Stimulated activated CD8-positive, alpha-beta memory T cell treated with anti-CD3 and anti-CD28 coated beads, Interleukin-7, amount 100 ng/mL, for 4 hours (primary cell): ENCODE measurements around the gene C1QA.
"Not testable (repeated sequence)": the region's sequence is repeated elsewhere in the genome, so short reads cannot be mapped to it uniquely, and the experiment has no call there.

ENCODE experiments used
- DNase-seq, 2 donors: peaks; one replicate each; pipeline ENCODE4 v3.0.0-alpha.2; 2020; ENCODE audit warnings: low read depth in 2 of 2

Gene C1QA

DNA sequence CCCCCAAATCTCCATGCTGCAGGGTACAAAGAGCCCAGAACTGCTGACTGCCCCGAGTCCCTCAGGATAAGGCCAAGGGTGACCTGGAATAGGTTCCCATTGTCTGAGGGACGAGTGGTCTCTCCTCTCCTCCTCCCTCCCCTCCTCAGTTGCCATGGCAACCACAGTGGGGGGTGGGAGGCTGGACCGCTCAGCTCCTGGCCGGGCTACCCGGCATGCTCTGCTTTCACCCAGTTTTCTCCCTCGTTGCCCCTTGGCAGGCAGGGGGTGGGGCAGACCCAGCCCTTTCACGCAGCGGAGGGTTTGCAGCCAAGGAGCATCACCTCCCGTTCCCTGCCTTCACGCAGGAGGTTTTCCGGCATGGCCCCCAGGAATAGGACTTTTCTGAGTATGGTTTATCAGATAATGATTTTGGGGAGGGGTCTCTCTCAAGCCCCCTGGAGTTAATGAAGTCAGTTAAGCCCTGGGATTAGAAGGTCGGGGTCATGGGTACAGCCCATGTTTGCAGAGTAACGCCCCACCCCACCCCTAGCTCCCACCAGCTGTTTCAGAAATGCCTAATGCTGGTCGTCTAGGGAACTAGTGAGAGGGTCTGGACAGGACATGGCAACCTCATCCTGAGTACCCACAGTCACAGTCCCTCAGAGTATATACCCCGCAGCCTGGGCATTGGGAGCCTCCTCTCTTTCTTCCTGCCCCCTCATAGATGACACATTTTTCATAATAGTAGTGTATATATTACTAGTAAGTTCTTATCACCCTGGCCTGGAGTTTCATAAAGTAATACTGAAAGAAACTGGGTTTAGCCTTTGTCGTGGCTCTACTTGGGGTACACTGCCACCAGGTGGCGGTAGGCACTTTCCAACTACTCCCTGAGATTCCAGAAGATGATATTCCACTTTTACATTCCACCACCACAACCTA is 37.3 kb downstream of the C1QA start:
- DNase-seq: no peak

DNA sequence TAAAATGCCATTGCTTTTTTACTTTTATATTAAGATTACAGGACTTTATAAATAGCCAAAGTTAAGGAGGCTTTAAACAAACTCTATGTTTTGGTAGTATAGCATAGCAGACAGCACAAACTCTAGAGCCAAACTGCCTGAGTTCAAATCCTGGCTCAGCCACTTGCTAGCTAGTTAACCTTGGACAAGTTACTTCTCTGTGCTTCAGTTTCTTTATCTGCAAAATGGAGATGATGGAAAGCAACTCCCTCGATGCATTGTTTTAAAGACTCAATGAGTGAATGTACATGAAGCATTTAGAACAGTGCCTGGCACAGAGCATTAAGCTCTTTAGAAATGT is 38.0 kb downstream of the C1QA start:
- DNase-seq: no peak

DNA sequence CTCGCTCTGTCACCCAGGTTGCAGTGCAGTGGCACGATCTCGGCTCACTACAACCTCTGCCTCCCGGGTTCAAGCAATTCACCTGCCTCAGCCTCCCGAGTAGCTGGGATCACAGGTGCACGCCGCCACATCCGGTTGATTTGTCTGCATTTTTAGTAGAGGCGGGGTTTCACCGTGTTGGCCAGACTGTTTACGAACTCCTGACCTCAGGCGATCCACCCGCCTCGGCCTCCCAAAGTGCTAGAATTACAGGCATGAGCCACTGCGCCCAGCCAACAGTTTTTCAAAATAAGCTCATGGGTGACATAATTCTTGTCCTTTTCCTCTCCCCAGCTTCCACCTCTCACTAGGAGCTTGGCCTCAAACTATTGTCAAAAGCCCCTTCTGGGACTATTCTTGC is 39.7 kb downstream of the C1QA start:
- not testable (repeated sequence) for DNase-seq

DNA sequence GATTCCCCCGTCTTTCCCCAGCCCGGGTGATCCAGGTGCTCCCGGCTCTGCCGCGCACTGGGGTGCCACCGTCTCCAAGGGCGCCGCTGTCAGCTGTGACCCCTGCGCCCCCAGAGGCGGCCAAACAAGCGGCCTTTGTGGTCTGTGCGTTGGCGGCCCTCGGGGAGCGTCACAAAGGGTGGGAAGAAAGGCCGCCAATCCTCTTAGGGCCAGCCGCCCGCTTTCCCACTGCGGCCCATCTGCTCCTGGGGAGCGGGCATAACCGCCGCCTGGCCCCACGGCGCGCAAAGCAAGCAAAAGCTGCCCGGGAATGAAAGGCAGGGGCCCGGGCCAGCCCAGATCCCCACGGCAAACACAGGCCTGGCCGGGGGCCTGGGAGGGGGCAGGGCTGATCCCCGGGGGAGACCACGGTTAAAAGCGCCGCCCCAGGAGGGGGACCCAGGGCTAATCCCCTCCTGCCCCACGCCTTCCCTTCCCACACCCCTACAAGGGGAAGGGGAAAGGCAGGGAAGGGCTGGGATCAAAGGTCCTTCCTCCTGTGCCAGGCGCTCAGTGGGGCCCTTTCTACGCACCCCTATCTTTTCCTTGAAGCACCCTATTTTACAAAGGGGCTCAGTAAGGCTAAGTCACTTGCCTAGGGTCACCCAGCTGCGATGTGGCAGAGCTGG is 40.6 kb downstream of the C1QA start:
- DNase-seq: no peak

DNA sequence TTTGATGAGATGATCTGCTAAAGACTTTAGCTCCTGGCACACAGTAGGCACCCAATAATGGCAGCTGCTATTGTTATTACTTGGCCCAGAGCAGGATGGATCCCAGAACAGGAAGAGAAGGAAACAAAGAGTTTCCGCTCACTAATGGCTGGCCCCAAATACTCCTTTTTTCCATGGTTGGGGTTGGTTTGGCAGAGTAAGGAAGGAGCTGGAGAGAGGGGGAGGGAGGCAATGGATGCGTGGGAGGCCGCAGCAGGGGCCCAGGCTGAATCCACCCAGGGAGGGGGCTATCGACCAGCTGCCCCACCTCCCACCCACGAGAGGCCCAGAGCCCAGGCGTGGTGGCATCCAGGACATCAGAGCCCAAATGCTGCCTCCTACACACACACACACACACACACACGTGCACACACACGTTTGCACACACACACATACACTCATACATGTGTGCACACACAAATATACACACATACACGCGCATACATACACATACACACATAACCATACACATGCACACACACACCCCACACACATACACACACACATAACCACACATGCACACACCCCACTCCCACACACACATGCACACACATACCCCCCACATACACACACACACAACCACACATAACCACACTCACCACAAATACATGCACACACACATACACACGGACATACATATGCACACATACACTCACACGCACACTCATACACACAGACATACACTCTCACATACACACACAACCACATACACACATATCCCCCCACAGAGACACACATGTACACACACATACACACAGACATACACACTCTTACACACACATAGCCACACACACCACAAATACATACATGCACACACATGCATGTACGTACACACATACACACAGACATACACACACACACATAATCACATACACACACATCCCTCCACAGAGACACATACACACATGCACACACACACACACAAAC is 41.8 kb downstream of the C1QA start:
- DNase-seq: no peak

DNA sequence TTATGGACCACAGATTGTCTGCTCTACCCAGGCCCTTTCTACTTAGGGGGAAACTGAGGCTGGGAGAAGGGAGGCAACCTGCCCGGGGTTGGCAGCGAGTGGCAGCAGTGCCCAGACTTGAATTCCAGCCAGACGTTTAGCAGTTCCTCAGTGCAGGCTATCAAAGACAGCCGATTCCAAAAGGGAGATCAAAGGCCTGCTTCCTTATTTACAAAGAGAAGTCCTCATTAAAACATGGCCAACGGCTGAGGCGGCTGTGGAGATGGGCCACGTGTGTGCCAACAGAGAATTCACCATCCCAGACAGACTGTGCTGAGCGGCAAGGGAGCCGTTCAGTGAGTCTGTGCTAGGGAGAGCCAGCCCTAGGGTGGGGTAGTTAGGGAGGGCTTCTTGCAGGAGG is 44.3 kb downstream of the C1QA start:
- DNase-seq: no peak

DNA sequence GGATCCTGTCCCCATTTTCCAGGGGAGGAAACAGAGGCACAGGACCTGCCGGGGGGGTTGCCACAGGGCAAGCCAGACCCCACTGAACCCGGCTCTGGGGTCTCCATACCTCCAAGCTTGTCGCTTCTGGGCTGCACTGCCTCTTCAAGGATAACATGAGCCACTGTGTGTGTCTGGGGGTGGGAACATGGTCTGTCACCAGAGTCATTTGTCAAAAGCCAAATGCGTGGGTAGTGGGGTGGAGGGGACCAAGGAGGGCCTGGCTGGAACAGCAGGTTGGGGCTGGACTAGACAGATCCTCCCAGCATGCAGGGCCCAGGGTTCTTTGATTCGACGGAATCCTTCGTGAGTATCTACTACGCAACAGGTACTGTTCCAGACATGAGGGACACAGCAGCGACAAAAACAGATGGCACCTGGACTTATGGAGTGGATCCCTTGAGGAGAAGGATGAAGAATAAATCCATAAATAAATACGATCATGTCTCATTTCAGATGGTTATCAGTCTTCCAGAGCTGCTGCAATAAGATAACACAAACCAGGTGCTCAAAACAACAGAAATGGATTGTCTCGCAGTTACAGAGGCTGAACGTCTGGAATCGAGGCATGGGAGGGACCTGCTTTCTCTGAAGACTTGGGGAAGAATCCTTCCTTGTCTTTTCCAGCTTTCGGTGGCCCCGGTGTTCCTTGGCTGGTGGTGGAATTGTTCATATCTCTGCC is 45.3 kb downstream of the C1QA start:
- no peak for DNase-seq

DNA sequence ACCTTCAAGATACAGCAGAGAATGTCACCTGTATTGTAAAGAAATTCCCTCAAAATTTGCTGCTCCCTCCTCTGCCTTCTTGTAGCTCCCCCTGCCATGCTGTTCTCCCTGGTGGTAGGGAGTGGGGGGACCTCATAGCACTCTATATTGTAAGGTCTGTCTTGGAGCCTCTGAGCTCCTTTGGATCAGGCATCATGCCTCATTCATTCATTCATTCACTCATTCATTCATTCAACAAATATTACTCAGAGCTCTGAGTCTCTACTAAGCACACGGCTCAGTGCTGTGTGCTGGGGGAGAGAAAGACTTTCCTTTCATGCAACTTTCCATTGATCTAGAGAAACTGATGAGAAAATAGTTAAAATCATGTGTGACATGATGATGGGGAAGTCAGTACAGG is 47.1 kb downstream of the C1QA start:
- no peak for DNase-seq

DNA sequence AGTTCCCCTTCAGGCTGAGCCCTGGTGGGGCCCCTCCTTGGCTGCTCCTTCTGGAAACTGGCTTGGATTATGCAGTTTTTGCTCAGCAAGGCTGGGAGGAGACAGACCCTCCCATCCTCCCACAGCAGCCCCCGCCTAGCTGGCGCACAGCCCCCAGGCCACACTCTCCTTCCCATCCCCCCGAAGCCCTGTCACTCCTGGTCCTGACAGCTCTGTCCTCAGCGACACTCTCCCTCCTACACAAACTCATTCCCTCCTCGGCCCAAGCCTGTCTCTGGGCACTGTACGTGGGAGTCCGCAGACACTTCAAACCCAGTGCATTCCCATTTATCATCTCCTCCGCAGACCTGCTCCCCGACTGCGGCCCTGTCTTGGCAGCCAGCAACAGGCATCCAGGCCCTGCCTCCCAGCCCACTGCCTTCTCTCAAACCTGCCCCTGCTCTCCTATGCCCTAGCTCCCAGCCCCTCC is 49.2 kb downstream of the C1QA start:
- DNase-seq: no peak

DNA sequence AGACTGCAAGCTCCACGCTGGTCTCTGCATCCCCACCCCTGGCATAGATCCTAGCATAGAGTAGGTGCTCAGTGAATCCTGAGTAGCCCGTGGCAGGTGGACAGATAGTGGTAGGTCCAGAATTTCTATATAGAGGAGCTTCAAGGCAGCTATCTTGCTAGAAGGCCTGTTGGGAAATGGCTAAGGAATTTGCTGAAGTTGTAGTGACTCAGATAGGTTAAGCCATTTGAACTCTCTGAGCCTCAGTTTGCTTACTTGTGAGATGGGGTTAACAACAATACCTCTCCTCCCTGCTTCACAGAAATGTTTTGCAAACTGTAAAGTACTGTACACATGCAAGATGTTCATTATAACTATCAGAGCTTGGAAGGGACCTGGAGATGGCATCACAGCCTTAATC is 50.8 kb downstream of the C1QA start:
- DNase-seq: no peak

DNA sequence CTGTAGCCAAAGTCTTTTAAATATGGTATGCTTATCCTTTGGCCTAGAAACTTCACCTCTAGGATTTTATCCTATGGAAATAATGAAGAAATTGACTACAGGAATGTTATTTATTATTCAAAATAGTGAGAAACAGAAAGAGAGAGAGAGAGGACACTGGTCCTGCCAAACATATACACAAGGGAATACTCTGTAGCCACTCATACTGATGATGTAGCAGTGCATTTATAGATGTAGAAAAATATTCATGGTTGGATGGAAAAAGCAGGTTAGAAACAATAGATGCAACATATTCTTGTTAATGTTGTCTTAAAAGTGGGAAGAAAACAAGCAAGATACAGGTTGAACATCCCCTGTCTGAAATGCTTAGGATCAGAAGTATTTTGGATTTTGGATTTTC is 52.0 kb downstream of the C1QA start:
- DNase-seq: no peak
